Globus pallidus (tissue), 1 donor: Measurements from ENCODE around the gene CDC5L.
"Not testable (repeated sequence)": the region's sequence is repeated elsewhere in the genome, so short reads cannot be mapped to it uniquely, and the experiment has no call there.

Source experiments
- DNase-seq: peaks from one replicate; pipeline ENCODE4 v3.0.0-alpha.2; 2015; ENCODE audit warnings: low spot score

The CDC5L gene

GRCh38 chr6:44387346-44388134 is at the start of gene CDC5L:
Gene CDC5L (plus strand): TSS chr6:44387706. CDS start chr6:44387824, 118 bp downstream.
- peak; percentile 94 for DNase-seq

DNA sequence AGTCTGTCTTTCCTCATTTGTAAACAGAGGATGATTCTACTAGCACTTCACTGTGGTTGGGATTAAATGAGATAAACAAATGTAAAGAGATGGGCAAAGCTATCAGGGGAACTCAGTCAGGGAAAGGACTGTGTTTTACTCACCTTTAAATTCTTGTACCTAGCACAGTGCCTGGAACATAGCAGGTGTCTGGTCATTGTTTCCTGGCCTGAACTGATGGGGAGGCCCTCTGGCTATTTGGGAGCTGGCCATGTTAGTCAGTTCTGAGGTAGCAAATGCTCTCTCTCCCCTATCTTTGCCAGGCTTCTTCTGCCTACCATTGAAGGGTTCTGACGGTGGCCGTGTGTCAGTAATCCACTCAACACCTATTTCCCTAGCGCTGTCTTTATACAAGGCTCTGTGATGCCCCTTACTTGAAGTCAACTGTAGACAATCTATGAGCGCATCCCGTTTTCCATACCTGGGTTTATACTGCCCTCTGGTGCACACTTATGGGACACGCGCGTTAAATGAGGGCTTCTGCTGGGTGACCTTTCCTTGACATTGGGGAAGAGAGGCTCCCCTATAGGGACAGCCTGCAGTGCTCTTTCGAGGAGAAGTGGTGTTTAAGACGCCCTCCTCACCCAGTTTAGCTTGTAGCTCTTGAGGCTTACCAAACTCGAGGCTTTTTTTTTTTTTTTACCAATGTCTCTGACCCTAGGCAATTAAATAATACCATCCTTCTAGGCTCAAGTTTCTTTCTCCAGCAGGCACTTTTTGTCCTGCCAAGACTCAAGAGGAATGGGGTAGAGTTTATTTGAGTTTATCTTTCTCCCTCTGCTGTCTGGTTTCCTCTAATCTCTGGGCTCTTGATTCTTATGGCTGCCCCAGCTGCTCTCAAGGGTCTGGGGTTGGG is 49.0 kb upstream of the CDC5L start:
- DNase-seq: peak; percentile 61

DNA sequence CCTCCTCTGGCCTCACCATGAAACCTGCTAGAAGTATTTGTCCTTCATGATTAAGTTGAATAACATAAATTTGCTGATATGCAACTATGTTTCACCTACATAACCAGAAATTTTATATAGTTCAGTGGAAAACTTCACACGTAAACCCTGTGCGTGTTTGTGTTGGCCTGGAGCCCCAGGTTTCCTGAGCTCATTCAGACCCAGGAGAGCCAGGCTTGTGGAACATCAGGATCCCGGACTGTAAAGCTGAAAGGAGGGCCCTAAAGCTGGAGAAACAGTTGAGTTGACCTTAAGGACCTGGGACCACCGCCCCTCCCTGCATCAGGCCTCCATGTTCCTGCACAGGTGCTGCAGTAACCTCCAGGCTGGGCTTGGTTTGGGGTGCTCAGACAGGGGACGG is 48.2 kb upstream of the CDC5L start:
- DNase-seq: no peak

- DNase-seq: no peak
Observed at GRCh38 chr6:44339763-44340625, 47.5 kb upstream of the CDC5L start.

- no peak for DNase-seq
Observed at GRCh38 chr6:44341095-44341890, 46.2 kb upstream of the CDC5L start.

- DNase-seq: no peak
Observed at GRCh38 chr6:44342052-44342451, 45.5 kb upstream of the CDC5L start.

- DNase-seq: no peak
Observed at GRCh38 chr6:44342489-44342888, 45.0 kb upstream of the CDC5L start, which contains the start of gene SPATS1. Gene SPATS1 (plus strand): TSS chr6:44342650. CDS start chr6:44343096, 446 bp downstream.

DNA sequence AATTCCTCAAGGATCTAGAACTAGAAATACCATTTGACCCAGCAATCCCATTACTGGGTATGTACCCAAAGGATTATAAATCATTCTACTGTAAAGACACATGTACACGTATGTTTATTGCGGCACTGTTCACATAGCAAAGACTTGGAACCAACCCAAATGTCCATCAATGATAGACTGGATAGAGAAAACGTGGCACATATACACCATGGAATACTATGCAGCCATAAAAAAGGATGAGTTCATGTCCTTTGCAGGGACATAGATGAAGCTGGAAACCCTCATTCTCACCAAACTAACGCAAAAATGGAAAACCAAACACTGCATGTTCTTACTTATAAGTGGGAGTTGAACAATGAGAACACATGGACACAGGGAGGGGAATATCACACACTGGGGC is 40.7 kb upstream of the CDC5L start:
- DNase-seq: not testable (repeated sequence)

- no peak for DNase-seq
Observed at GRCh38 chr6:44349904-44350649, 37.4 kb upstream of the CDC5L start.

DNA sequence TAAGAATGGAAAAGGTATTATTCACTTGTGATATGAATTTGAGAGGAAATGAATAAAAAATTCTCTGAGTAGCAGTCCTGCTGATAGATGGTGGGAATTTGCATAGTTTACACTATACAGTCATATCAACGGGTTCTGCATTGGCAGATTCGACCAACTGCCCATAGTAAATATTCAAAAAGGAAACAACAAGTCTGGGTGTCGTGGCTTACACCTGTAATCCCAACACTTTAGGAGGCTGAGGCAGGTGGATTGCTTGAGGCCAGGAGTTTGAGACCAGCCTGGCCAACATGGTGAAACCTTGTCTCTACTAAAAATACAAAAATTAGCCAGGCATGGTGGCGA is 36.9 kb upstream of the CDC5L start:
- DNase-seq: not testable (repeated sequence)

DNA sequence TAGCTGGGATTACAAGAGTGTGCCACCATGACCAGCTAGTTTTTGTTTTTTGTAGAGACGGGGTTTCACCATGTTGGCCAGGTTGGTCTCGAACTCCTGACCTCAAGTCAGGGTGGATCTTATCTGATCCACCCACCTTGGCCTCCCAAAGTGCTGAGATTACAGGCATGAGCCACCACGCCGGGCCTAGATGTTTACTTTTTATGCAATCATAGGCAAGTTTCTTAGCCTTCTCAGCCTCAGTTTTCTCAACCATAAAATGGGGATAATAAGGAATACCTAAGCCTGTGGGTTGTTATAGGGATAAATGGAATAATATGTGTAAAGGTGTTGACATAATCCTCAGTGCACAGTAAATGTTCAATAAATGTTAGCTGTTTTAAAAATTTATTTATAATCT is 35.2 kb upstream of the CDC5L start:
- no peak for DNase-seq

DNA sequence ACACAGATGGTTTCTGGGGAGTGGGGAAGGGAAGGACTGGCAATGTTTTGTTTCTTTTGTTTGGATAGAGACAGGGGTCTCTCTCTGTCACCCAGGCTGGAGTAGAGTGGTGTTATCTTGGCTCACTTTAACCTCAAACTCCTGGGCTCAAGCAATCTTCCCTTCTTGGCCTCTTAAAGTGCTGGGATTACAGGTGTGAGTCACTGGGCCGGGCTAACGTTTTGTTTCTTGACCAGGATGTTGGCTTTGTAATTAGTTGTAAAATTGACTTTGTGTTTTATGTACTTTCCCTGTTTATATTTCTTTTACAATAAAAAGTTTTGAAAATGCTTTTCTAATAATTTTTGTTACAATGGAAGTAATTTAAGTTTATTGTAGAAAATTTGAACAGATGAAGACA is 34.2 kb upstream of the CDC5L start:
- DNase-seq: no peak

GRCh38 chr6:44355640-44356039 is 31.9 kb upstream of the CDC5L start:
- no peak for DNase-seq

DNA sequence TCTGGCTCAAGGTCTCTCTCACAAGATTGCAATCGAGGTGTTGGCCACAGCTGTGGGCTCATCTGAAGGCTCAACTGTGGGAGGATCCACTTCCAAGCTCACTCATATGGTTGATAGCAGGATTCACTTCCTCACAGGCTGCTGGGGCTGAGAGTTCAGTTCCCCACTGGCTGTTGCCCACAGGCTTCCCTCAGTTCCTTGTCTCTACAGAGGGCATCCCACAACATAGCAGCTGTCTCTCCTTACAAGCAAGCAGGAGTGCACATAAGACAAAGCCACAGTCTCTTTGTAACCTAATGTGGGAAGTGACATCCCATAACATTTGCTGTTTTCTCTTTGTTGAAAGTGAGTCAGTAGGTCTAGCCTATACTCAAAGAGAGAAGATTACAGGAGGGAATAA is 31.0 kb upstream of the CDC5L start:
- no peak for DNase-seq

GRCh38 chr6:44359973-44360372 is 27.5 kb upstream of the CDC5L start:
- DNase-seq: no peak

DNA sequence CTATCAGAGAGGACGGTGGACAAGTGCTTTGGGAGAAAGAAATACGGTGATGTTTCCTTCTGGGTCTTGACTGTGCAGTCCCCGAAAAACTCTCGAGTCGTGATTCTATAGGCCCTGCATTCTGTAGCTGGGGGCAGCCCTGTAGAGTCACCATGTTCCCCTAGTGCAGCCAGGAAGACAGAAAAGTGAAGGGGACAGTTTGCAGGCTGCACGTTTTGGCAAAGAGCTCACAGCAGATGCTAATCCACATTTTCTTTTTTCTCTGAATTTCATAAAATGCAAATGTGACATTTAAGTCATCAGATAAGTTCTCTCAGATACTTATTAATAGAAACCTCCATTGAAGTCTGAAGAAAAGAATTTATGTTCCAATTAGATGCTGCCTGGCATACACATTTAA is 25.6 kb upstream of the CDC5L start:
- DNase-seq: no peak

- DNase-seq: no peak
Observed at GRCh38 chr6:44363377-44363926, 24.1 kb upstream of the CDC5L start.

DNA sequence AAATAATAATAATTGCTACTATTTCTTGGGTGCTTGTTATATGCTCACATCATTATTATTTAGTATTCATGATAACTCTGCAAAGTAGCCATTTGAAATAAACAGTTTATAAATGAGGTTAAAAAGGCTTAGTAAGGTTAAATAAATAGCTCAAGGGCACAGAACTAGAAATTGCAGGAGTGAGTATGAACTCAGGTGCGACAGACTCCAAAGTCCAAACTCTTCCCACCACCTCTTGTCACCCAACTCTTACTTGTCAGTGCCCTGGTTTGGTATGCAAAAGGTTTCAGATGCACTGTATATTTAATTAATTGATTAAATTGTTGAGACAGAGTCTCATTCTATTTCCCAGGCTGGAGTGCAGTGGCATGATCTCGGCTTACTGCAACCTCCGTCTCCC is 20.7 kb upstream of the CDC5L start:
- no peak for DNase-seq

DNA sequence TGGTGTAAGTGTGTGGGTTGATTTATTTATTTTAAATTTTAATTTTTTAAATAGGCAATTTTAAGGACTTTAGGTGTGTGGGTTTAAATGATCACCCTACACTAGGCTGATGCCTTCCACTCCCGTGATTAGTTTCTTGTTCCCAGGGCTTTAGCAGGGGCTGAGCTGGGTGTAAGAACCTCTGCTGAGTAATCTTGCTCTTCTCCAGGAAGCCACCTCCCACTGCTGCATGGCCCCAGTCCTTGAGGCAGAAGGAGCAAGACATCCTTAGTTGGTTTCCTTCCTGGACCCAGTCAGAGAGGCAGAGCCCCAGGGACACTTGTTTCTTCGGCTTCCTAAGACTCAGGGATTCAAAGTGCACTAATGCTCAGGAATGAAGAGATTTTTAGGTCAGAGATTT is 19.8 kb upstream of the CDC5L start:
- DNase-seq: no peak

DNA sequence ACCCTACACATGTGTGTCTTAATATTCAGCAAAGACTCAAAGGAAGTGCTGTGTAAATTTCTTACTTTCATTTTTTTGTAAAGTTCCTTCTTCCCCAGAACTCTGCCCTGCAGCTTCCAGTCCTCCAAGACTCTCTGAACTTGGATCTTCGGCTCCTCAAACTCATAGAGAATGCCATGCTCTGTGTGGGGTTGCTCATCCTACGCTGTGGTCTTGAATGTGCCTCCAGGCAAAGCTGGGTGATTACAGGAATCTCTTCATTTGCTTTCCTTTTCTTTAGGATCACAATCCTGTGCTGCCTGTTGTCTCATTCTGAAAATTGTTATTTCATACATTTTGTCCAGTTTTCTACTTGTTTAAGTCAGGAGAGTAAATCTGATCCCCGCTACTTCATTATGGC is 14.5 kb upstream of the CDC5L start:
- DNase-seq: no peak
